T-helper 22 cell (primary cell): ENCODE measurements around the gene CTIF.
"Not testable (repeated sequence)": the region's sequence is repeated elsewhere in the genome, so short reads cannot be mapped to it uniquely, and the experiment has no call there.

Experiments
- DNase-seq: peaks from one replicate; pipeline ENCODE4 v3.0.0-alpha.2; 2020; ENCODE audit warnings: low read depth

CTIF gene

DNA sequence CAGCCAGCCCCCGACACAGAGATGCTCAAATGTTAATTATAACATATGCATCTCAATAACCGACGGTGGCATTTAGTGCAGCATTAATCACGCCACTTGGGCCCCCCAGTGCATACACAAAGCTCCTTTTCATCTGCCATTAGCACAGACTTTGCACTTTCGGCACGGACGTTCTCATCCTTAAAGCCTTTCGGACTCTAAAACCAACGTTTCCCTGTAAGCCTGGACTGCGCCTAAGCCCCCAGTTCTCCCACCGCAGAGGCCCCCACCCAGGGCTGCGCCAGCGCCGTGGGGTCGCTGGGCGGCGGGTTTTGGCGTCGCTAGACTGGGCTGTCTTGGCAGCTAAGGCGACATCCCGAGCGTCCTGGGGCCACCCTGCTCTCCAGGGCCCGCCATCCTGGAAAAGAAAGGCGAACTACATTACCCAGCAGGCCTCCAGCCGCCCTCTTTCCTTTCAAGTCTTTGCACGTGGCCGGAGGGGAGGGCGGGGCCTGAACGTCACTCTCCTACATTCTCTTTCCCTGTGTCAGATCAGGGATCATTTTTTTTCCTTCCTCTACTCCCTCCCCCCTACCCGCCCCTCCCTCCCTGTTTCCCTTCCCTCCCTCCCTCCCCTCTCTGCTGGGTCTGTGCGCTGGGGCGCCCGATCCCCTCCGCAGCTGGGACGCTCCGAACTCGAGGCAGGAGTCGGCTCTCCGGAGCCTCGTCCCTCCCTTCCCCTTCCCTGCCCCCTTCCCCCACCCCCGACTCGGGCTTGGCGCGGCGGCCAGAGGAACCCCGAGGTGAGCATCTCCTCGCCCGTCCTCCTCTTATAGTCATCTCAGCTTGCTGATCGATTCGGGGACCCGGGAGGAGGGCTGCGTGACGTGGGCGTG lies at the start of gene CTIF:
CTIF (plus strand) TSS at position 501 of the 875 bp plus-strand sequence. CDS start 80,535 bp downstream, outside the sequence.
- peak; percentile 35 for DNase-seq

DNA sequence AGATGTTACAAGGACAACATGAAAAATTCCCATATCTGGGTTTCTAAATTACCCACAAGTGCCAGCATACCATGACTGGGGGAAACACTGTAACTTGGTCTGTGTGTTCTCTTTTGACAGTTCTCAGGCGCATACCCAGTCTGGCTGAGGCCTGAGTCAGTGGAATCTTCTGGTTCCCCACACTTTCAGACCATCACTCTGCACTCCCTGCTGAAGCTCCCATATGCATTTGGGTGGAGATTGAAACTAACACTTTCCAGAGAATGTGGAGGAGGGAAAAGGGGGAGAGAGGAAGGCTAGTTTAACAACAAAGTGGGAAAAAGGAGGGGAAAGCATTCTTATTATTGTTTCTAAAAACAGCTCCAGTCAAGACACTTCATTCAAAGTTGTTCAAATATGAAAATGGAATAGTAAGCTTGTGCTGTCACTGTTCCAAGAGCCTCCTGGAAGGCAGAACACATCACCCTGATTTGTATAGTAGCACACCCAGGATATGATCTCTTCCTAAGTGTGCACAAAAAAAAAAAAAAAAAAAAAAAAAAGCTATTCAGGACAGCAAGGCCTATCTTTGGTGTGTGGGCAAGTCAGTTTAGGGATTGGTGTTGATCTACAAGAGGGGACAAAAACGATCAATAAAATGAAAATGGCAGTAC lies 48.1 kb upstream of the CTIF start:
- DNase-seq = no peak

DNA sequence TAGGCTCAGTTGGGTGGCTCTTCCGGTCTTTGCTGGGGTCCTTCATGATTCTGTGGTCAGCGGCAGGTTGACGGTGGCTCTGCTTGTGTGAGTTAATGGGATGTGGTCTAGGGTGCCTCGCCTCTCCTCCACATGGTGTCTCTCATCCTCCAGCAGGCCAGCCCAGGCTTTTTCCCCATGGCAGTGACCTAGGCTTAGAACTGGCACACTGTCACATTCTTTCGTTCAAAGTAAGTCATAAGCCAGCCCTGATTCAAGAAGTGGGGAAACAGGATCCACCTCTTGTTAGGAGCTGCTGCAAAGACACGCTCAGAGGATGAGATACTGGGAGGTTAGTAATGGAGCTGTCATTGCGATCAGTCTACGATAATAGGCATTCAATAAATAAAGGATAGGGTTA lies 46.0 kb upstream of the CTIF start:
- DNase-seq = no peak

DNA sequence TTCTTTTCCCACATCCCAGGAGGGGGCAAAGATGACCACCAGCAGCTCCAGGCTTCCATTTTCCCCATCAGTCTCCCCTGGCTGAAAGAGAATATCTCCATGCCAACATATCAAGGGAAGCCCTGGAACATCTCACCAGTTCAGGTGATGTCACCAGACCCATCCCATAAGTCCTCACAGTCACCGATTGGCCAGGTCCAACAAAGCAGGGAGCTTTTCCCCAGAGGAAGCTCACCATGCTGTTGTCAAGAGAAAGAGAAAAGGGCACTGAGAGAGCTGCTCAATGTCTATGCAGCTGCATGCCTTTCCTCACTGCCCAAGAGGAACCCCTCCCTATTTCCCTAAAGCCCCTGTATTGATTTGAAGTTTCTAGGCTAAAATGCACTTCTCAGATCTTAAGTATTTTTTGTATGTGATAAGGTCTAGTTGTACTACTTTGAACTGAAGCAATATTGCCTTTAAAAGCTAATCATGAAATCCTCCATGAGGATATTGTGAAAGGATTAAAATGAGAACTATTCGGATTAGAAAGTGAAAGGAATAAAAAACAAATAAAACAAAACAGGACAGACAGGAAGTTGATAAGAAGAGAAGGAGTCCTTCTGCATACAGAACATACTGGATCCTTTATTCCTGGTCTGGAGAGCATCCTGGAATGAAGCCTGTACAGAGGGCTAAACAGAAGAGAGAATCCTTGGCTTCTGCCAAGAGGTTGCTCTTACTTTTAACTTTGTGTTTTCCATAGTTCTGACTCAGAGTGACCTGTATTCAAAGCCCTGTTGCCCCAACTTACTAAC lies 45.2 kb upstream of the CTIF start:
- no peak for DNase-seq

DNA sequence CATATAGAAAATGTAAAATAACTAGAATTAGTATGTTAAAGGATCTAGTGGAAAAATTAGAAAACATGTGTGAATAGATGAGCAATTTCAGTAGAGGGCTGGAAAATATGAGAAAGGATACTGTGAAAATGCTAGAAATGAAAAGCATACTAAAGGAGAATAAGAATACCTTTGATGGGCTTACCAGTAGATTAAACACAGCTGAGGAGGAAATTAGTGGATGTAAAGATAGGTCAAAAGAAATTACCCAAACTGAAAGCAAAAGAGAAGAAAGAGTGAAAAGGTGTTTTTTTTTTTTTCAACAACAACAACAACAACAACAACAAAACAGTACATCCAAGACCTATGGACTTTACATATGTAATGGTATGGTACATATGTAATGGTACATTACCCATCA lies 41.0 kb upstream of the CTIF start:
- no peak for DNase-seq

DNA sequence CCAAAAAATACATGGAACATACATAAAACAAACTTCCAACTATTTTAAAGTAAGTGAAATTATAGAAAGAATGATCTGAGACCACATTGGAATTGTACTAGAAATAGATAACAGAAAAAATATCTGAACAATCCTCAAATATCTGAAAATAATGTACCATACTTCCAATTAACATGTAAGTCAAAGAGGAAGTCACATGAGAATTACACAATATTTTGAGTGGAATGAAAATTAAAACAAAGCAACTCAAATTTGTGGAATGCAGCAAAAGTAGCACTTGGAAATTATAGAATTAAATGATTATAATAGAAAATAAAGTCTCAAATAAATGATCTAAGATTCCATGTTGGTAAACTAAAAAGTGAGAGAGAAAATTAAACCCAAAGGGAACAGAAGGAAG lies 38.3 kb upstream of the CTIF start:
- no peak for DNase-seq

DNA sequence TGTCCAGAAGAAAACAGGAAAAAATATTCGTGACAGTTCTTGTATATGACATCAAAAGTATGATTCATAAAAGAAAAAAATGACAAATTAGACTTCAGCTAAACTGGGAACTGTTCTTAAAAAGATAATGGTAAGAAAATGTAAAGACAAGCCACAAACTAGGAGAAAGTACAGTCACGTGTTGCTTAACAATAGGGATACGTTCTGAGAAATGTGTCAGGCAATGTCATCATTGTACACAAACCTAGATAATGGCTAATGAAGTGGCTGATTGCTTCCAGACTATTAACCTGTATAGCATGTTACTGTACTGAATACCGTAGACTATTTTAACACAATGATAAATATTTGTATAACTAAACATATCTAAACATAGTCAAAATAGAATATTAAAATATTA lies 35.9 kb upstream of the CTIF start:
- no peak for DNase-seq

DNA sequence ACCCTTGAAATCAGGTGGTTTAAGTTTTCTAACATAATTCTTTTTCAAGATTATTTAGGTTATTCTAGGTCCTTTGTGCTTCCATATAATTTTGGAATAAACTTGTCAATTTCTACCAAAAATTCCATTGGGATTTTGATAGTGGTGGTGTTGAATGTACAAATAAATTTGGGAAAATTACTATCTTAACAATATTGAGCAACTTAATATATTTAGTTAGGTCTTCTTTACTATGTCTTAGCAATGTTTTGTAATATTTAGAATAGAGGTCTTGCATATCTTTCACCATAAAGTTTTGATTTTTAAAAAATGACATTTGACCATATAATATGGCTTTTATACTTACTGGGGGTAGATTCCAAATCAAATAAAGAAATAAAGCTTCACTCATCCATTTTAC lies 34.0 kb upstream of the CTIF start:
- no peak for DNase-seq

DNA sequence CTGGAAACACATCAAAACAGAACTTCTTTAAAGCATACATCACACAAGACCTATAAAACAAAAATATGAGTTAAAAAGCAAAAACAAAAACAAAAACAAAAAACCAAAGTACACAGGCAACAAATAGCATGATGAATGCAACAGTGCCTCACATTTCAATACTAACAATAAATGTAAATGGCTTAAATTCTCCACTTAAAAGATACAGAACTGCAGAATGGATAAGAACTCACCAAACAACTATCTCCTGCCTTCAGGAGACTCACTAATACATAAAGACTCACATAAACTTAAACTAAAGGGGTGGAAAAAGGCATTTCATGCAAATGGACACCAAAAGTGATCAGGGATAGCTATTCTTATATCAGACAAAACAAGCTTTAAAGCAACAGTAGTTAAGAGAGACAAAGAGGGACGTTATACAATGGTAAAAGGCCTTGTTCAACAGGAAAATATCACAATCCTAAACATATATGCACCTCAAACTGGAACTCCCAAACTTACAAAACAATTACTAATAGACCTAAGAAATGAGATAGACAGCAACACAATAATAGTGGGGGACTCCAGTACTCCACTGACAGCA lies 31.8 kb upstream of the CTIF start:
- DNase-seq = not testable (repeated sequence)

DNA sequence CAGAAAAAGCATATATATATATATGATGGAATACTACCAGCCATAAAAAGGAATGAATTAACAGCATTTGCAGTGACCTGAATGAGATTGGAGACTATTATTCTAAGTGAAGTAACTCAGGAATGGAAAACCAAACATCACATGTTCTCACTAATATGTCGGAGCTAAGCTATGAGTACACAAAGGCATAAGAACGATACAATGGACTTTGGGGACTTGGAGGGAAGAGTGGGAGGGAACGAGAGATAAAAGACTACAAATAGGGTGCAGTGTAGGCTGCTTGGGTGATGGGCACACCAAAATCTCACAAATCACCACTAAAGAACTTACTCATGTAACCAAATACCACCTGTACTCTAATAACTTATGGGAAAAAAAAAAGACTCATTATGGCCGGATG lies 26.3 kb upstream of the CTIF start:
- DNase-seq = not testable (repeated sequence)

DNA sequence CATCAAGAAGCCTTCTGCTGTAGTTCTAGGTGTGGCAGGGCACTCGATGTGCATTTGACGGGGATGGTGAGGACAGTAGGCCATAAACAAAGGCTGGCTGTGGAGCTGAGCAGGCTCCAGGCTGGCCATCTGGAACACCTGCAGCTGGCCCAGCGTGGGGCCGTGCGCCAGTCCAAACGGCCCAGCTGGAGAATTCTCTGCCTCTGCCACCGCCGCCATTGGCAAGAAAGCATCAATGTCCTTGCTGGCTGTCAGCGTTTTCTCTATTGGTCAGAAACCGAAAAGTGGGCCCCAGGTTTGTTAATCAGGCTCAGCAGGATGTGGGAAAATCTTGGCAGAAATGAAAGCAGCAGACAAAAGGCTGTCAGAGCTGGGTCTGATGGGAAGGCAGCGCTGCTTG lies 24.0 kb upstream of the CTIF start:
- no peak for DNase-seq

DNA sequence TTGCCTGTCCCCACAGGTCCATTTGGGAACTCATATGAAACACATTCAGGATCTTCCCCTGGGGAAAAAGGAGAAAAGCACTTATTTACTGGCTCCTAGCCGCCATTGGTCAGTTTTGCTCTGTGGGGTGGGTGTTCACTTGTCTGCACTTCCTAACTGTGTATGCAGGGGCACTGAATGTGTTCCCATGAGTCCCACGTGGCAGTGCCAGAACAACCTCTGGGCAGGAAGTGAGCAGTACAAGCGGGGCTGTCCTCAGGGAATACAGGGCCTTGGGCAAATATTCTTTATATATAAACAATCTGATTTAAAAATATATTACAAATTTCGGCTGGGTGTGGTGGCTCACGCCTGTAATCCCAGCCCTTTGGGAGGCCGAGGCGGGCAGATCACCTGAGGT lies 21.8 kb upstream of the CTIF start:
- DNase-seq = no peak

DNA sequence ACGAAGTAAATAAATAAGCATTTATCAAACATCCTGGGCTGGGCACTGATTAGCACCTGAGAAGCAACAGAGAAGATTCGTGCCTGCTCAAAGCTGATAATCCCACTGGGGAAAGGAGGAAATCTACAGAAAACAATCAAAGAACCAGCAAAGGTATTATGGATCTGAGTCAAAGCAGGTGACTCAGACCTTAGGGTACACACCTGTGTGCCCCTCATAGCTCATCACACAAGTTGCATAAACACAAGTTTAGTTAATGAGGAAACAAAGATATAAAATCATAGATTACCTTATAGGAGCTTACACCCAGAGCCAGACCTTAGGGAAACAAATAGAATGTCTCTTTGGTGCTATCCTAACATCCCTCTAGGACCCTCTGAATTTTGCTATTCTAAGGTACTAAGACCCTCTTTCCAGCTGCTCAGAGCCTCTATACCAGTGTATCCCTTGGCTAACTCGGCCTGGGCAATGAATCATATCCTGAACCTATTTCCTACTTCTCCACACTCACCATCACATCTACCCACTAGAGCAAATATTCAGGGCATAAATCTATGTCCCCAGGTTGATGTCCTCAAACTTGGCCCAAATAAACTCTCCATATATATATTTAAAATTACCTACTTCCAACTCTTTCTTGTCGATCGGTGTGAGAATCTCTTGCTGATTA lies 19.3 kb upstream of the CTIF start:
- DNase-seq = no peak

DNA sequence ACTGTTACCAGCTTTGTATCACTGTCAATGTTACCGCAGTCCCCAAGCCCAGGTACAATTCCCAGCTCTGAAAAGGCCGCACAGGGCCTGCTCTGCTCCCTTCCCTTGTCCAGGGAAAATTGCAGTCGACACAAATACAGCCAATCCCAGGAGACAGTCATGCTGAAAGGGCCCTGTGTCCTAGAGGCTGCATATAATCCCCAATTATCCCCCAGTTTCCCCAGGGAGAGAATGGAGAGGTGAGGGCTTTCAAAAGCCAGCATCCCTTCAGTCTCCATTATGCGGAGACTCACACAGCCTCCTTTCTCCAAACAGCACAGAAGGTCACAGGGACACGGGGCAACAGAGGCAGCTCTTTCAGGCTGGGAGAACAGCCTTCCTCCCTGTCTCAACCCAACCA lies 17.1 kb upstream of the CTIF start:
- DNase-seq = no peak

DNA sequence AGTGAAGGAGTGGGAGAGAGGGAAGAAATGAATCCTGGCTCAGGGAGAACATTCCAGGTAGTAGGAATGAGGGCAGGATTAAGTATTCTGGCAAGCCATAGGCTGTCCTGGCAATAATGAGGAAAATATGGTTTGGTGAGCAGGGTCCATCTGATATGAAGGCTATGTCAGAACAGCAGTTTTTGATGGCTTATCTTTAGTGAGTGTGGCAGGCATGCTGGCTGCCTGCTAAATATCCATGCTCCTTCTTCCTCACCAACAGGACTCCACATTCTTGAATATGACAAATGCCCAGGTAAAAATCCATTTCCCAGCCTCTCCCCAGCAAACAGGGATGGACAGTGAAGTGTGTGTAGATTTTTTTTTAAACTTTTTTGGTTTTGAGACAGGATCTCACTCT lies 13.2 kb upstream of the CTIF start:
- DNase-seq = no peak

DNA sequence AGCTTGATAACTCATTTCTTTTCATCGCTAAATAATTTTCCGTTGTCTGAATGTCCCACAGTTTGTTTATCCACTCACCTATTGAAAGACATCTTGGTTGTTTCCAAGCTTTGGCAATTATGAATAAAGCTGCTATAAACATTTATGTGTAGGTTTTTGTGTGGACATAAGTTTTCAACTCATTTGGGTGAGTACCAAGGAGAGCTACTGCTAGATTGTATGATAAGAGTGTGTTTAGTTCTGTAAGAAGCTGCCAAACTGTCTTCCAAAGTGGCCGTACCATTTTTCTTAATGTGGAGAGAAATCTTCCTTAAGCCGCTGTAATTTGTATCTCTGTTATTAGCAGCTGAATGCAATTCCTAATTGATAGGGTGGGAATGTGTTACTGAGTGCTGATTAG lies 11.4 kb upstream of the CTIF start:
- DNase-seq = no peak

DNA sequence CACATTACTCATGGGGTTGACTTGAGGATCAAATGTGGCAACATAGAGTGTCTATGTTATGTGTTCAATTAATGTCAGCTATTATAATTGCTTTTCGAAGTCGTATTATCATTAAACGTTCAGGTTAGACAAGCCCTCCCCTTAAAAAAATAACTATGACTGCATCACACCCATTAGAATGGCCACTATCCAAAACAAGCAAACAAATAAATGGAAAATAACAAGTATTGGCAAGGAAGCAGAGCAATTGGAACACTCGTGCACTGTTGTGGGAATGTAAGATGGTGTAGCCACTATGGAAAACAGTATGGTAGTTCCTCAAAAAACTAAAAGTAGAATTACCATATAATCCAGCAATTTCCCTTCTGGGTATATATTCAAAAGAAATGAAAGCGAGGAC lies 10.0 kb upstream of the CTIF start:
- no peak for DNase-seq

DNA sequence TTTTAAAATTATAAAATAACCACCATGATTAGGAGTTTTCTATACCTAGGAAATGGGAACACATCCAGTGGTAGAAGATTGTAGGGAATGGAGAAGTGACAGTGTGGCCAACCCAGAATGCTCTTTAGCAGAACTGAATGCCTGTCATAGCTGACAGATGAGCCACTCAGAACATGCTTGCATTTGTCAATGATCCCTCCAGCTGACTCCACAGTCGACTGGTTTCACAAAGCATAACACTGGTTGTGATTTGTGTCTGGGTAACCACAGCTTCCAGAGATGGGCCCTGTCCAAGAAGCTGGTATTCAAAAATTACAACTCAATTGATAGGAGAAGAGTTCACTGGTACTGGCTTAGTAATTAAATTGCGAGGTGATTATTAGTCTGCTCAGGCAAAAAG lies 9.0 kb upstream of the CTIF start:
- no peak for DNase-seq

DNA sequence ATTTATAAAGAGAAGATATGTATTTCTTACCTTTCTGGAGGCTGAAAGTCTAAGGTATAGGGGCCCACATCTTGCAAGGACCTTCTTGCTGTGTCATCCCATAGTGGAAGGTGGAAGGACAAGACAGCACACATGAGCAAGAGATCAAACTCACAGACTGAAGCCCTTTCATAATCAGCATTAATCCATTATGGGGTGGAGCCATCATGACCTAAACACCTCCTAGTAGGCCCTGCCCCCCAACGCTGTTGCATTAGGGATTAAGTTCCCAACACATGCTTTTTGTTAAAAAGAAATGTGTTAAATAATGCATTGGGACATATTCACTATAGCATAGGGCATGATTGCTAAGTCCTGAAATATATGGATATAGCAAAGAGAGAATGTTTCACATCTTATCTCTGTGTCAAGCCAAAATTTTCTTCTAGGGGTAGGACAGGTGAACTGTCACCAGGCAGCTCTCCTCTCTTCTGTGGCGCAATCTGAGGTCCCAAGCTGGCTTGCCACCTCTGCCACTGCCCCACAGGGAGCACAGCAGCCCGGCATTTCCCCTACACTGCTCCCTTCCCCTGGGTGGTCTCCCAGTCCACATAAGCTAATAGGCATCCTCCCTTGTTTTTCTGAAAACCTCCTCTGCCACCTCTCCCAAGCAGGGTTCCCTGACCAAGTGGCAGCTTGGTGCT lies 8.3 kb upstream of the CTIF start:
- DNase-seq = no peak

DNA sequence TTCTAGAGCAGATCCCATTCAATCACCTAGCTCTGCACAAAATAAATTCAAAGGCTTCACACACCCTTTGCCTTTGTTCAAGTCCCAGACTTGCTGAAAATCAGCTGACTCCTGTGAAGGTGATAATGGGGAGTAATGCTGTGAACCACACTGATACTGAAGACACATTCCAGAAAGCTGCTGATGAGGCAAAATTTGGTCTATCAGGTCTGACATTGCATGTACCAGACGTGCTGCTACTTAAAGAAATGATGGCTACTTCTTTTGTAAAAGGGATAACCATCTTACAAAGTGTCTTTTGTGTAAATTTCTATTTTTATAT lies 7.8 kb upstream of the CTIF start:
- DNase-seq = no peak

DNA sequence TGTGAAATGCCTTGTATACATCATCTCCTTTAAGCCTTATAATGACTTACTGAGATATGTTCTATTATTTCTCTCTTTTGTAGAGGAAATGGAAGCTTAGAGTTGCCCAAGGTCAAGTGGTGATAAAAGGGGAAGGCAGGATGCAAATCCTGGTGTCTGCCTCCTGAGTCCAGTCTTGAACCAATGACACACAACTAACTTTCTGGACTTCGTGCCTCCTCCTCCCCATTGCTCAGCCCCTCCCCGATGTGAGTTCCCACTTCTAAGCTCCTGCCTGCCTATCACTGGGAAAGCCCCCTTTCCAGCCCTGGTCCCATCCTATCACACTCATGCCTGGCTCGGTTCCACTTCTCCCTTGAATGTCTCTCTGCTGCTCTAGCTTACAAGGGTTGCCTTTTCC lies 6.9 kb upstream of the CTIF start:
- DNase-seq = no peak
